HG02759 (cell line): ENCODE data around the gene RHBDL1.

ENCODE experiments used
- ATAC-seq: cut with Tn5 transposase; IDR thresholded peaks from one replicate; pipeline ENCODE4 v1.9.1; 2021; ENCODE audit warnings: mild to moderate bottlenecking, moderate library complexity; ENCODE audit not compliant: unreplicated experiment

Gene RHBDL1

DNA sequence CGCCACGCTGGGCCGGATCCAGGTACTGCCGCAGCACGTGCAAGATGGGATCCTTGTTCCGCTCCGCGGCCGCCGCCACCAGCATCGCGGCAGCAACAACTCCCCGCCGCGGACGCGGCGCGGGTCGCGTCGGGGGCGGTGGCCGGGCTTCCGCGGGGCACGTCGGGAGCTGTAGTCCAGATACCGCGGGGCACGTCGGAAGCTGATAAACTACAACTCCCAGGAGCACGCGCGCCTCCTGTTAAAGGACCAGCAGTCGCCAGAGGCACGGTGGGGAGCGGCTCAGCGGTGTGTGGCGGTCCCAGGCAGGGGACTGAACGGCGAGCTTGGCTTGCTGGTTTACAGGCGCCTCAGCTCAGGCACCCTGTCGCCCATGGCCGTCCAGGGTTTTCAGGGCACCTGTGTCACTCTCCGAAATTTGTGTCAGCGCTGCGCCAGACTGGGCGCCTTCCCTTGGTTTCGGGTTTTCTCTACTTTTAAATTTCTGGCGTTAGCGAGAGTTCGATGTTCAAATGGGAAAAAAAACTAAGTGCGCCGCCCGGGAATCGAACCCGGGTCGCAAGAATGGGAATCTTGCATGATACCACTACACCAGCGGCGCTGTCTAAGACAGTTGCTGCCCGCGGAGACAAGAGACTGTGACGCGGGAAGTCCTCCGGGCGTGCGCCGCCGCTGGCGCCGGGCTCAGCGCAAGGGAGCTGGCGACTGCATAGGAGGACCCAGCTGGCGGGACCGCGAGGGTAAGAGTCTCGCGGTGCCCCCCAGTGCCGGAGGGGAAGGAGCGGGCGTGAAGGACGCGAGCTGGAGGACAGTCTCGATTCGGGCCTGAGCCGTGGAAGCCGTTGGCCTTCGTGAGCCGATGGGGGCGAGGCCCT is 39.0 kb upstream of the RHBDL1 start, which contains the start of gene METTL26:
Gene METTL26, minus strand, starts transcription at position 100 of the 875 bp plus-strand sequence. Its CDS starts 15 bp downstream, at position 85.
- ATAC-seq = peak; percentile 74

DNA sequence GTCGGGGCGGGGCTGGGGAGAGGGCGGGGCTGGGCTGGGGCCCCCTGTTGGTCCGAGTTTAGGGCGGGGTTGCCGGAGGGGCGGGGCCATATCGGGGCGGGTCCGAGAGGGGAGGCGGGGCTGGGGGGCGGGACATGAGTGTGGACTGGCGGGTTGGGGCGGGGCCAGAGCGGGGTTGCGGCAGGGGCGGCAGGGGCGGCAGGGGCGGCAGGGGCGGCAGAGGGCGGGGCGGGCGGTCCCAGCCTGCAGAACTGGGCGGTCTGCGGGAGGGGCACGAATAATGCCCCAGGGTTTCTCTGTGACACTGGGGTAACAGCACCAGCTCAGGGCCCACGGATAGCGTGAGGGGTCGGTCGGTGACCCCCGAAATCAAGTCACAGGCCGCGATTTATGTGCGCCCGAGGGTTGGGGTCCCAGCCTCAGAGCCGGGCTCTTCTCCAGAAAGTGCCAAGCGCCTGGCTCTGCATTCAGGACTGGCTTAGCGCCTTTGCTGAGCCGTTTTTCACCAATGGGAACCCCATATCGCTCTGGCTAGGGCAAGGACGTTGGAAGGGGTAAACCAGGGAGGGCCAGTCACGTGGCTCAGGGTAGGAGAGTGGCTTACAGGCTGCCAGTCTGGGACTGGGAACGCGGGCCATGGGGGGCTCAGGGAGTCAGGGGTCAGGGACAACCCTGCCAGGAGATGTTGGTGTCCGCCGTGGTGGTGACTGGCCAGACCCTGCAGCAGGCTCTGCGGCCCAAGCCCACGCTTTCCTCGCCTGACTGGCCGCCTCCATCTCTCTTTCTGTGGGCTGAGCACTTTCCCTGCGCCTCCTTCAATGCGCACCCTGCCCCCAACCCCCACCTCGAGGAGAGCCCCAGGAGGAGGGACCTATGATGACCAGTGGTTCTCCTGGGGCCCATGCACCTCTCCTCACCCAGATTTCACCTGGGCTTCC is 38.1 kb upstream of the RHBDL1 start:
- ATAC-seq = no peak

DNA sequence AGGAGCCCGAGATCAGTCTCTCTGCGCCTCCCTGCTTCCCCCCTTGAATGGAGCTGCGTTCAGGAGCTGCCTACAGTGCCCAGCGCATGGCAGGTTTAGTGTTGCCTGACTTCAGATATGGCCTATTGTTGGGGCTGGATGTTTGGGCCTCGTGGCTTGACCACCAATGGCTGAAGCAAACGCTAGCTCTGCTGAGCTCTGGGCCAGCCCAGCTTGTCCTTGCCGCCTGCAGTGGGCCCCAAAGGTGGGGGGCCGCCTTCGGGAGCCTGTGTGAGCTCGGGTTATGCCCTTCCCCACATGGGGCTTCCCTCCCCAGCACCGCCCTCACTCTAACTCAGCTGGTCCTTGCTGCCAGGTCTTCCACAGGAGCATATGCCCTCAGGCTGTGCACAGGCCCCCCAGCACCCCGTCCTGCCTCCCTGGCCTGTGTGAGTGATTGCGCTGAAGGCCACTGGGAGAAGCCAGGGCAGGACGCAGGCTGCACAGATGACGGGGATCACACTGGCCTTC is 37.4 kb upstream of the RHBDL1 start:
- no peak for ATAC-seq

DNA sequence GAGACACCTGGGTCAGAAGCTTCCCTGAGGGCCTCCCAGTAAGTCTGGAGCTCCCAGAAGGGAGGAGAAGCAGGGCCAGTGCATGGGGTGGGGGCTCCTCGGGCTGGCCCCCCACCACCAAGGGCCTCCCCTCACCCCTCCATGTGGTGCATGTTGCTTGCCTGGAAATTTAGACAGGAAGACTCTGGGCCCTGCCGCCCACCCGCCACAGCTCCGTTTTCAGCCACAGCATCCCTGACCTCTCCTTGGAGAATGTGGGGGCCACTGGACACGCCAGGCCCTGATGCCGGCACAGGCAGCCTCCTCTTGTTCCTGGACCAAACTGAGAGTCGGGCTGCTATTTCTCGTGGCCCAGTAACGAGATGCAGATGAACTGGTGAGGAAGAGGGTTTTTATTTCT is 36.6 kb upstream of the RHBDL1 start:
- ATAC-seq = no peak

- ATAC-seq = no peak
These were observed 34.9 kb upstream of the RHBDL1 start for GRCh38 chr16:640614-641013.

DNA sequence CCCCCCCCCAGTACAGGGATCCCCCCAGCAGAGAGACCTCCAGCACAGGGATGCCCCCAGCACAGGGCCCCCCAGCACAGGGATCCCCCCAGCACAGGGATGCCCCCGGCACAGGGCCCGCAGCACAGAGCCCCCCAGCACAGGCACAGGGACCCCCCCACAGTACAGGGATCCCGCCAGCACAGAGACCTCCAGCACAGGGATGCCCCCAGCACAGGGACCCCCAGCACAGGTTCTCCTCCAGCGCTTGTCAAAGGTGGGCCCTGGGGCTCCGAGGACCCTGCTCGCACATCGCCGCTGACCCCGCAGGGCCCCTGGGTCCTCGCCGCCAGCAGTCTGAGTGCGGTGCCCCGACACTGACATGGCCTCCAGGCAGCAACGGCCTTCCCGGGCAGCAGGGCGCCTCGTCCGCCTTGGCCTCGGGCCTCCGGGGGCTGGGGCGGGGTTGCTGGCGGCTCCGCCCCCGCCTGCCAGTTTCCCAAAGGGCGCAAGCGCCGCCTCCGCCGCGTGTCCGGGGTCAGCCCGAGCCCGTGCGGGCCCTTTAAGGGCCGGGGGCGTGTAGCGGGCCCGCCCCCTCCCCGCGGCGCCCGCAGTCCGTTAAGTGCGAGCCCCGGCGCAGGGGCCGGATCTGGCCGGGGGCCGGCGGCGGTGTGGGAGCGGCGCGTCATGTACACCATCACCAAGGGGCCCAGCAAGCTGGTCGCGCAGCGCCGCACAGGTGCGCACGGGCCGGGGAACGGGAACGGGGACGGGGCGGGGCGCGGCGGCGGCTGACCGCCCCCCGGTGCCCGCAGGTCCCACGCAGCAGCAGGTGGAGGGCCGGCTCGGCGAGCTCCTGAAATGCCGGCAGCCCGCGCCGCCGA is 33.9 kb upstream of the RHBDL1 start, which contains the start of gene MCRIP2:
Gene MCRIP2, plus strand, starts transcription at position 503 of the 863 bp plus-strand sequence. Its CDS starts 164 bp downstream, at position 667.
- peak; percentile 60 for ATAC-seq

GRCh38 chr16:642189-643049 is 33.1 kb upstream of the RHBDL1 start:
- ATAC-seq = peak; percentile 52

DNA sequence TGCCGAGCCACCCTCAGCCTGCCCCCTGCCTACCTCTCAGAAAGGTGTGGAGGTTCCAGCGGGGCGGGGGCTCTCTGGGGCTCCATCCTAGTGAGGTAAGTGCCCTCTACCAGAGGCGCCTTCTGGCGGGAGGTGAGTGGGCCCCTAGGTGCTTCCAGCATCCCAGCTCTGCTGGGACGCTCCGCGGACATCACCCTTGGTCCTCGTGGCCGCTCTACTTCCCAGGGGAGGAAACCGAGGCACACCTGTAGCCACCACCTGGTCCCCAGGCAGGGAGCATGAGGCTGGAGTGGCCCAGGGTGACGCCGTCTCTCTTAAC is 32.5 kb upstream of the RHBDL1 start:
- ATAC-seq = no peak

GRCh38 chr16:644556-644955 is 30.9 kb upstream of the RHBDL1 start:
- no peak for ATAC-seq

DNA sequence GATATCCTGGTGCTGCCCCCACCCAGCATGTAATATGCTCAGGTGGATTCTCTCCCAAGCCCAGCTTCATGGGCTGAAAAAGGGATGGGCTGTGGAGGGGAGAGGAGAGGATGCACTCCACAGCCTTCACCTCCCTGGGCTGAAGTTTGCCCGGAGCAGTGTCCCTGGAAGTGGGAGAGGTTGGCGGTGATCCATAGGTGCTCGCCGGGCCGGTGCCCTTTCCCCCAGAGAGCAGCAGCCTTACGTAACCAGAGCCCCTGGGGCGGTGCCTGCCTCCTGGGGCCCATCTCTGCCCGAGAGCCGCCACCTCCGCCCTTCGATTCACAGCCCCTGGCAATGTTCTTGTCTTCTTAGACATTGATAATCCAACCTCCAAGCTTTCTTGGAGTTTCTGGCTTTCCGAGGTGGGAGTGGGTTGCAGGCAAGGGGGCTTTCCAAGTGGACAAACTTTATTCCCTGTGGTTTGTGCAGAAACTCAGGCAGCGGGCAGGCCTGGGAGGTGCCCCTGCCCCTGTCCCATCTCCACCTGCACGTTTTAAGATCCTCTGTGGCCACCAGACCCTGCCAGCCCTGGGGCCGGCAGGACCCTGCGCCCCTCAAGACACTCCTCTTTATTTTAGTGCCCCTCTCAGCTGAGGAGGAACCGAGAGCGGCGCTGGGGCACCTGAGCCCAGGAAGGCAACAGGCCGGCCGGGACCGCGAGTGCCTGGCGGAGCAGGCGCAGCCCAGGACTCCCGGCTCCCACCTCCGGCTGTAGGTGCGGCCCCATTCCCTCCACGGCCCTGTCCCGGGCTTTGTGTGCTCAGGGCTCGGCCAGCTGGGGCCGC is 29.4 kb upstream of the RHBDL1 start:
- no peak for ATAC-seq

- no peak for ATAC-seq
These were observed 28.7 kb upstream of the RHBDL1 start for GRCh38 chr16:646679-647172.

GRCh38 chr16:647173-647902 is 28.1 kb upstream of the RHBDL1 start:
- ATAC-seq = no peak

DNA sequence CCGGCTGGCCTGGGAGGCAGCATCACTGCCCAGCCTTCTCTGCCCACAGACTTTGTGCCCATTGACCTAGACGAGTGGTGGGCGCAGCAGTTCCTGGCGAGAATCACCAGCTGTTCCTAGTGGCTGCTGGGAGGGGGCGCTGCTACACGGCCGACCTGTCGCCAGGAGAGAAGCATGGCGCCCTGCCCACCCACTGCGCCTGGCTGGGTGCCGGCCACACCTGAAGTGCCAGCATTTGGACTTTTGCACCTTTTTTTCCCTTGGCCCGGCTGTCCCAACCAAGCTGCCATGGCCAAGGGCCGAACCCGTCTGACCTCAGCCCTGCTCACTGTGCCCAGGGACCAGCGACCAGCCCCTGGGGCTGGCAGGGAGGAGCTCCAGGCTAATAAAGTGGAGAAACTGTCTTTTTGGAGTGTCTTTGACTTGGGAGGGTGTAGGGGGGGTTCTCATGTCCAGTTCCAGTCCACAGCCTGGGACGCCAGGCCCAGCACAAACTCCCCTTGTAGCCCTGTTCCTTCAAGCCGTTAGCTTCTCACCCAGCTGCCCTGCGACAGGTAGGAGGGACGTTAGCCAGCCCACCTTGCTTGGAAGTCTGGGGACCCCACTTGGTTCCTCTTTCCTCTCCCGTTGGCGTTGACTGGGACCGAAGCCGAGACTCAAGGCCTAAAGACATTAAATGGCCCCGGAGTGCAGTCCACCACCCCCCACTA is 27.2 kb upstream of the RHBDL1 start:
- no peak for ATAC-seq

DNA sequence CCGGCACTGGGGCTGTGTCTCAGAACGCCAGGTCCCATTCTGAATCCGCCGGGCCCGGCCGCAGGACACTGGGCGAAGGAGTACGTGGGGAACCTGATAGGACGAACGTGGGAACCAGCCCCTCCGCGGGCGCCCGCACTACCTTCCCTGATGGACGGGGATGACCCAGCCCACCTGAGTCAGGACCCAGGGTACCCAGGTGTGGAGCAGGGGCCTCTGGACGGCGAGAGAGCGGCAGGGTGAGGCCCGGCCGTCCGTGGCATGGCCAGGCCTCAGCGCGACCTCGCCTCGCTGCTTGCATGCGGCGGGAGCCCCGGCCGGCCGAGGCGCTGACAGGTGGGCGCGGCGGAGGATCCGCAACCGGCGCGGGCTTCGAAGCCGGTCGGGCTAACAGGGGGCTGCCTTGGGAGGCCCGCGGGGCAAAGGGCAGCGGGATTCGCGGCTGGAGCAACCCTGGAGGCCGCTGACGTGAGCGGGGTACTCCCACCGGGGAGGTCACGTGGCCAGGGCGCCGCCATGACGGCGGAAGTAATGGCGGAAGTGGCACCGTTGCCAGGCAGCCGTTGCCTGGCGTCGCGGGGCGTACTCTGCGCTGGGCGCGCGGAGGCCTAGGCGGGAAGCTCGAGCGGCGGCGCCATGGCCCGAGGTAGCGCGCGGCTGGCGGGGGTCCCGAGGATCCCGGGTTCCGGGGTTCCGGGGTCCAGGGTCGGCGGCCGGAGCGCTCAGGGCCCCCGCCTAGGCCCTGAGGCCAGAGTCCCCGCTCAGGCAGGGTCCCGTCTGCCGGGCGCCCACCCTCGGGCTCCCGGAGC is 26.5 kb upstream of the RHBDL1 start, which contains the start of gene WDR90:
Gene WDR90, plus strand, starts transcription at position 585 of the 809 bp plus-strand sequence. Its CDS starts 52 bp downstream, at position 637.
- ATAC-seq = peak; percentile 83

- ATAC-seq = peak; percentile 10
These were observed 25.8 kb upstream of the RHBDL1 start for GRCh38 chr16:649631-650030.

- no peak for ATAC-seq
These were observed 23.6 kb upstream of the RHBDL1 start for GRCh38 chr16:651844-652243.
